Fibroblast of villous mesenchyme (primary cell): ENCODE data around the gene NLGN2. TPM values are rescaled to one million over a fixed set of nuclear protein-coding genes. Genes with fewer than 3 reads are reported as not detected.
"Not testable (repeated sequence)": the region's sequence is repeated elsewhere in the genome, so short reads cannot be mapped to it uniquely, and the experiment has no call there.

Experiments used
- DNase-seq: peaks from one replicate; pipeline ENCODE4 v3.0.0-alpha.2; 2010; ENCODE audit warnings: low read depth
- H3K4me3 ChIP-seq: 2 replicates; pipeline ENCODE4 v1.5.1; 2011; ENCODE audit warnings: low read depth, mild to moderate bottlenecking, low read length
- total RNA-seq: library from RNA; depleted of rRNA; stranded (reverse); fragments of >200 nt; gene quantifications from 2 replicates; pipeline ENCODE4 v1.2.3, GENCODE V29; 2012
- TF ChIP-seq, protein P1 (sequence below): IDR thresholded peaks from 2 replicates; pipeline ENCODE4 v1.5.1; 2012; ENCODE audit warnings: low read depth, mild to moderate bottlenecking, low read length; ENCODE audit not compliant: insufficient read depth

NLGN2 gene
- 8.1 and 9.5 TPM in 2 replicates for total RNA-seq

DNA sequence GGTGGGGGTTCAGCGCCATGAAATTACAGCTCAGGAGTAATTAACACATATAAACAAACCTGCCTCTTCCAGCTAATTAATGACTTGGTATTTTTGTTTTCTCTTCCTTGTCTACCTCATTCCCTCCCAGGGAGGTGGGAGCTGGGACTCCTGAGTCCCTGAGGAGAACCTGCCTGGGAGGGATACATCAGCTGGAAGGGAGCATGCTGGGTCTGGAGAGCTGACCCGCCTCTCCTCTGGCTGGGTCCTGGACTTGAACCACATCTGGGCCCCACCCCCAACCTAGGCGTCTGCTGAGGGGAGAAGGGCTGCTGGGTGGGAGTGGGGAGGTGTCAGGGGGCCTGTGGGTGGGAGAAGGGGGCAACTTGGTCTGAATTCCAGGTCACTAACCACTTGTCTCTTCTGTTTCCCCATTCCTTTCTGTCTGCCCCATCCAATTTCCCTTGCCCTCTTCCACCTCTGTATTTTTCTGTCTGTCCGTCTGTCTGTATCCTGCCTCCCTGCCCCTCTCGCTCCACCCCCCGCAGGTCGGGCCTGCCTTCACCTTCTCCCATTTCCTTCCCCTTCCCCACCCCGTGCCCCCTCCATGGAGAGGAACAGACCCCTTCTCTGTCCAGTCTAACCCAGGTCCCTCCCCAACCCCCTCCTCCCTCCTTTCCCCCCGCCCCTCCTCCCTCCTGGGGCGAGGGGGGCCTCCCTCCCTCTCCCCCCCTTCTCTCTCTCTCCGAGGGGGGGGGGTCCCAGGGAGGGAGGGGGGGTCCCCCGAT is at the start of gene NLGN2:
Gene NLGN2, plus strand, starts transcription at position 361 of the 767 bp plus-strand sequence. CDS start 411 bp downstream, outside the sequence.
- no peak for DNase-seq
- H3K4me3 ChIP-seq, result no peak within 1 kb of the TSS
- TF ChIP-seq, protein P1, sequence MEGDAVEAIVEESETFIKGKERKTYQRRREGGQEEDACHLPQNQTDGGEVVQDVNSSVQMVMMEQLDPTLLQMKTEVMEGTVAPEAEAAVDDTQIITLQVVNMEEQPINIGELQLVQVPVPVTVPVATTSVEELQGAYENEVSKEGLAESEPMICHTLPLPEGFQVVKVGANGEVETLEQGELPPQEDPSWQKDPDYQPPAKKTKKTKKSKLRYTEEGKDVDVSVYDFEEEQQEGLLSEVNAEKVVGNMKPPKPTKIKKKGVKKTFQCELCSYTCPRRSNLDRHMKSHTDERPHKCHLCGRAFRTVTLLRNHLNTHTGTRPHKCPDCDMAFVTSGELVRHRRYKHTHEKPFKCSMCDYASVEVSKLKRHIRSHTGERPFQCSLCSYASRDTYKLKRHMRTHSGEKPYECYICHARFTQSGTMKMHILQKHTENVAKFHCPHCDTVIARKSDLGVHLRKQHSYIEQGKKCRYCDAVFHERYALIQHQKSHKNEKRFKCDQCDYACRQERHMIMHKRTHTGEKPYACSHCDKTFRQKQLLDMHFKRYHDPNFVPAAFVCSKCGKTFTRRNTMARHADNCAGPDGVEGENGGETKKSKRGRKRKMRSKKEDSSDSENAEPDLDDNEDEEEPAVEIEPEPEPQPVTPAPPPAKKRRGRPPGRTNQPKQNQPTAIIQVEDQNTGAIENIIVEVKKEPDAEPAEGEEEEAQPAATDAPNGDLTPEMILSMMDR, result no peak

DNA sequence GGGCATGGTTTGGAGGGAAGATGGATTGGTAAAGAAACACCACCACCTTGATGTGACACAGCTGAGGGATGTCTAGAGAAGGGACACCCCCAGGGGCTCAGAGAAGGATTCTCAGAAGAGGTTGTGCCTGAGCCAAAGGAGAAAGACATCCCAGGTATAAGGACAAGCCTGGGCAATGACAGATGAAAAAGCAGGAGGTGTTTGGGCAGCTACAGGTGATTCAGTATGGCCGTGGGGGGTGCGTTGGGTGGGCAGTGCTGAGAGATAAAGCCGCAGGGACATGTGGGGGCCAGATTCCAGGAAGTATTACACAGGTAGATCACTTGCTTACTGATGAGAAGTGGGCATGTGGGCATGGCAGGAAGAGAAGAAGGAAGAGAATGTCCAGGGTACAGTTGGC is 45.7 kb upstream of the NLGN2 start:
- no peak overlapping the region for H3K4me3 ChIP-seq
- TF ChIP-seq, protein P1, result no peak
- DNase-seq, result no peak

DNA sequence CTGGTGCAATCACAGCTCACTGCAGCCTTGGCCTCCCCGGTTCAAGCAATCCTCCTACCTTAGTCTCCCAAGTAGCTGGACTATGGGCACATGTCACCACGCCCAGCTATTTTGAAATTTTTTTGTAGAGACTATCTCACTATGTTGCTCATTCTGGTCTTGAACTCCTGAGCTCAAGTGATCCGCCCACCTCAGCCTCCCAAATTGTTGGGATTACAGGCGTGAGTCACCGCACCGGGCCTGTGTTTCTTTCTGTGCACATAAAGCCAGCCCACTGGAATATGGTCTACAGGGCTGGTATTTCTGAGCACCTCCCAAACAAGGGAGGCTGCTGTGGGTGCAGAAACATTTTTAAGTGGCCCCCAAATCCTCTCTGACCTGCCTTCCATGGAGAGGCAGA is 44.3 kb upstream of the NLGN2 start:
- H3K4me3 ChIP-seq, result no peak overlapping the region
- TF ChIP-seq, protein P1, result no peak
- peak; percentile 19 for DNase-seq

DNA sequence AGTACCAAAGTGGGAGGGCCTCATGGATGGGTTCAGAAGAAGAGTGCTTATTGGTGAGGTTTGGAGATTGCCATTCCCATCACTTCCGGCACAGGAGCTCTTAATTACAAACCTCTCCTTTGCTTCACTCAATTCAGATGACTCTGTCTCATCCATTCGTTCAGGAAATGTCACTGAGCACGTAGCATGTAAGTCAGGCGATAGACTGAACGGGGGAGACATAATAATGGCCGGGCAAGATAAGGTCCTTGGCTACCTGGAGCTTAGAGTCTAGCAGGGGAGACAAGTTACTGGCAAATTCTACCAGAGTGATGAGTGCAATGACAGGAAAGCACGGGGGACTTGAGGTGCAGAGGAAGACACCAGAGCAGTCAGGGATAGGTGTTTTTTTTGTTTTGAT is 41.7 kb upstream of the NLGN2 start:
- H3K4me3 ChIP-seq, DNase-seq: not testable (repeated sequence)

DNA sequence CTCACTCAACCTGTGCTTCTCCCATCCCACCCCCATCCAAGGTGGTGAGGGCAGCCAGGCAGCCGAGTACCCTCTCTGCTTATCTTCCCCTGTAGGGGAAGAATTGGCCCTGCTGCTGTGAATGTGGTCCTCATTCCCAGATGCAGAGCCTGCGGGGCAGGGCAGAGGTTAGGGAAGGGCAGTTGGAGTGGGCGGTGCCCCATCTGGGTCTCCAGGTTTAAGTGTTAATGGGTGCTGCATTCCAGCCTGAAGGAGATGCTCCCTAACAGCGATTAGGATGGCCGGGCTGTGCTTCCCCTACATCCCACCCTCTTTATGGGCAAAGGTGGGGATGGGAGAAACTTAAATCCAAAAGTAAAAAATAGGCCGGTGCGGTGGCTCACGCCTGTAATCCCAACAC is 40.6 kb upstream of the NLGN2 start:
- DNase-seq, result no peak
- H3K4me3 ChIP-seq, result no peak overlapping the region
- TF ChIP-seq, protein P1, result no peak

DNA sequence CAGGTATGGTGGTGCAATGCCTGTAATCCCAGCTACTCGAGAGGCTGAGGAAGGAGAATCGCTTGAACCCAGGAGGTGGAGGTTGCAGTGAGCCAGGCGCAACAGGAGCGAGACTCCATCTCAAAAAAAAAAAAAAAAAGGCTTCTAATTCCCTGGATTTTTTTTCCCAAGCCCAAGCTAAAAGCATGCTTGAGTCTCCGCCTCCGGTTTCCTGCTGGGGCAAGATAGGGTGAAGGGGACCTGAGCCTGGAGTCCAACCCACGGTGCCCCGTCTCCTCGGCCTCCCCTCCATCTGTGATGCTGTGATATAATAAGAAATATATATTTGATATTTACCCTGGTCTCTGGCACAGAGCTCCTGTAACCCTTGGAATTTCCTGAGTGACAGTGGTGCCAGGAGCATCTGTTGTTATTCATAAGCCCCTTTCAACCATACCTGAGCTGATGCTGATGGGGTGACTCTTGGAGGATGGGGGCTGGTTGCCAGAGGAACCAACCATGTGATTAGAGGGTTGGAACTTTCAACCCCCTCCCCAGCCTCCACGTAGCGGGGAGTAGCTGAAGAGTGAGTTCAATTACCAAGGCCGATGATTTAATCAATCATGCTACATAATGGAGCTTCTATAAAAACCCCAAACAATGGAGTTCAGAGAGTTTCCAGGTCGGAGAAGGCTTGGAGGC is 39.6 kb upstream of the NLGN2 start:
- TF ChIP-seq, protein P1, result no peak
- no peak for DNase-seq
- no peak overlapping the region for H3K4me3 ChIP-seq

DNA sequence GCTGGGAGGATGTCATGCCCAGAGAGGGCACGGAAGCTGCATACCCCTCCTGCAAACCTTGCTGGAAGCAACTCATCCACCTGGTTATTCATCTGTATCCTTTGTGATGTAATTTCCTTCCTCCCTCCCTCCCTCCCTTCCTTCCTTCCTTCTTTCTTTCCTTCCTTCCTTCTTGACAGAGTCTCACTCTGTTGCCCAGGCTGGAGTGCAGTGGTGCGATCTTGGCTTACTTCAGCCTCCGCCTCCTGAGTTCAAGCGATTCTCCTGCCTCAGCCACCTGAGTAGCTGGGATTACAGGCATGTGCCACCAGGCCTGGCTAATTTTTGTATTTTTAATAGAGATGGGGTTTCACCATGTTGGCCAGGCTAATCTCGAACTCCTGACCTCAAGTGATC is 39.0 kb upstream of the NLGN2 start:
- not testable (repeated sequence) for DNase-seq, H3K4me3 ChIP-seq

DNA sequence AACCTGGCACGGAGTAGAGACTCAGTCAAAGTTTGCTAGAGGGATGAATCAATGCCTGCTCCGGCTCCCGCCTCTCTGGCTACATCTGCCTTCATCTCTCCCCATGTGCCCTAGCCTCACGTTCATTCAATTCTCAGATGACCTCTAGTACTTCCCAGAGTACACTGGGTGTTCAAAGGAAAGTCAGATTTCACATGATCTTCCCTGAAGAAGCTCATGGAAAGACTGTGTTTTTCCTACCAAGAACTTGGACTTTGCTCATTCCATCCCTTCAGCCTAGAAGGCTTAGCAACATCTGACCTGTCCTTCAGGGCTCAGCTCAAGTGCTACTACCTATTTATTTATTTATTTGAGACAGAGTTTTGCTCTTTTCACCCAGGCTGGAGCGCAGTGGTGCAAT is 37.8 kb upstream of the NLGN2 start:
- TF ChIP-seq, protein P1, result no peak
- no peak overlapping the region for H3K4me3 ChIP-seq
- no peak for DNase-seq
